Measurements from ENCODE around the gene CCNY.
"Not testable (repeated sequence)": the region's sequence is repeated elsewhere in the genome, so short reads cannot be mapped to it uniquely, and the experiment has no call there.

CCNY gene

DNA sequence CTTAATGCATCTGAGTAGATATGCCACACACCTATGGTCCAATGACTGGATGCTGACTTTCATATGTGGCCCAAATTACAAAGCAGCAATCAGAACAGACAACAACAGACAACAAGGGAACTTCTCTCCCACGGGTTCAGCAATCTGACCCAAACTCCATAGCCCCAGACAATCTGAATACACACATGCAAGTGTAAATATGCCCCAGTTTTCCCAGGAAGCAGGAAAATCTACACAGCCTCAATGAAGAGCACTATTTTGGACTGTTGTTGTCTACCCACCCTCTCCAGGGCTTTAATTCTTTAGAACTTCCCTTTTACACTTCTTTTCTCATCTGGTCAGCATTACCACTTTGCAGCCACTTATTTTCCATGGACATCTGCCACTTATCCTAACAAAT is 2.0 kb upstream of the CCNY start:
- no peak for DNase-seq (ENCODE audit: low spot score)

DNA sequence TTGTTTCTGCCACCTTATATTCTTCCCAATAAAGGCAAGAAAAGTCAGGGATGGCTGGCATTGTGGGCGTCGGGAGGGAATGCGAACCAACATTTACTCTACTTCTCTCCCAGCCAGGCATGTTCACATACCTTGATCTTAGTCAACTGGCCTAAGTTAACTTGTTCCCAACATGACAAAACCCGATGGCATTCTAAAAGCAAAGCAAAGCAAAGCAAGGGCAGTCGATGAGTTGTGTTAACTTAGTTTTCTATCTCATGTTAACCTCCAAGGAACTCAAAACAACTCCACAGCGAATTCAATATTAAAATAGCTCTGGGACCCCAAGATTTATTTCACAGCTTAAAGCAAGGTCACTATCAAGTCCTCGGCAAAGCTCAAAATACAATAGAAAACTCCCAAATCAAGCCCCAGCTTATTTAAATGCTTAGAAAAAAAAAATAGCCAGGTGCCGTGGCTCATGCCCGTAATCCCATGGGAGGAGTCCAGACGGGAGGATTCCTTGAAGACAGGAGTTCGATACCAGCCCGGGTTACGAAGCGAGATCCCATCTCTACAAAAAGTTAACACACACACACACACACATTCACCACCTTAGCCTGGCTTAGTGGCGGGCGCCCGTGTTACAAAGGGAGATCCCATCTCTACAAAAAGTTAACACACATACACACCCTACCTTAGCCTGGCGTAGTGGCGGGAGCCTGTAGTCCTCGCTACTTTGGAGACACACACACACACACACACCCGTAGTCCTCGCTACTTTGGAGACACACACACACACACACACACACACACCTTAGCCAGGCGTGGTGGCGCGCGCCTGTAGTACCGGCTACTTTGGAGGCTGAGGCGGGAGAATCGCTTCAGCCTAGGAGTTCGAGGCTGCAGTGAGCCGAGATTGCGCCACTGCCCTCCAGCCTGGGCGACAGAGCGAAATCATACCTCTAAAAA is 901 bp upstream of the CCNY start:
- no peak for DNase-seq (ENCODE audit: low spot score)

DNA sequence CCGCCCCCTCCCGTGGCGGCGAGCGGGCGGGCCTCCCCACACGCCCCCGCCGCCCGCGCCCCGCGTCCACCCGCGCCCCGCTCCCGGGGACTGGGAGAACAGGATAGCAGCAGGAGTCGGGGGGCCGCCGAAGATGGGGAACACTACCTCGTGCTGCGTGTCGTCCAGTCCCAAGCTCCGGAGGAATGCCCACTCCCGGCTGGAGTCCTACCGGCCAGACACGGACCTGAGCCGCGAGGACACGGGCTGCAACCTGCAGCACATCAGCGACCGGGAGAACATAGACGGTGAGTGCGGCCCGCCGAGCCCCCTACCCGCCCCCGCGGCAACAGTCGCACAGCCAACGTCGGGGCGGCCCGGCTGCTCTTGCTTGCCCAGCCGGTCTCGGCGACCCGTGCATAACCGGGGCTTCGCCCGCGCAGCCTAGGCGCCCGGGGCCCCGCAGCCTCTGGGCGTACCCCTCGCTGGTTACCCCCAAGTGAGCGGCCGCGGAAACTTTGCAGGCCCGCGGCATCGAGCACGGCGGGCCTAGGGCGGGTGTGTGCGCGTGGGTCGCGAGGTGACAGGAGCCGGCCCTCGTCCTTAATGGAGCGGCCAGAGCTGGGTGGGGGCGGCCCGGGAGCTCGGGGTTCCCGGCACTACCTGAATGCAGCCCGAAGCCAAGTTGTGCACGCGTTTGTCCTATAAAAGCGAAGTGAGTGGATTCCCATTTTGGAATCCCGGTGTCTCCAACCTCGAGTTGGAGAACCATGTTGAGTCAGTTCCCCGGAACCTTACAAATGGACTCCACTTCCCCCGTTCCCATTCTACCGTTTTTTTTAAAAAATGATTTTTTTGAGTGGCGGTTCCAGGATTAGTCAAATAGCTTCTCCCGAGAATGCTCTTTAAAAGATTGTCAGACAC is 863 bp downstream of the CCNY start:
- peak; percentile 72 for DNase-seq (ENCODE audit: low spot score)

DNA sequence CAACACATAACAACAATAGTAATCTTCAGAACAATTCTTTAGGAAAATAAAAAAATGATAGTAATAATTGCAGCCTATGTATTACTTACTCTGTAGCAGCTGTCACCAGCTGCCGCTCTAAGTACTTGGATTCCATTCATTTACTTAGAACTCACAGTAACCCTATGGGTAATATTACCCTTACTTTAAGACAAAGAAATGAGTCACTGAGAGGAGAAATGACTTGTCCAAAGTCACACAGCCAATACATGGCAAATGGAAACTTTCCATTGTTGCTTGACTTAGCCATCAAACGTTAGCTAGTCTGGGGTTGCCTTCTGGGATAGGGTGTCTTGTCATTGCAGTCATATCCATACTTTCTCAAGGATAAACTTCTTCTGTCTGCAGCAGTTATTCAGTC is 3.6 kb downstream of the CCNY start:
- no peak for DNase-seq (ENCODE audit: low spot score)

DNA sequence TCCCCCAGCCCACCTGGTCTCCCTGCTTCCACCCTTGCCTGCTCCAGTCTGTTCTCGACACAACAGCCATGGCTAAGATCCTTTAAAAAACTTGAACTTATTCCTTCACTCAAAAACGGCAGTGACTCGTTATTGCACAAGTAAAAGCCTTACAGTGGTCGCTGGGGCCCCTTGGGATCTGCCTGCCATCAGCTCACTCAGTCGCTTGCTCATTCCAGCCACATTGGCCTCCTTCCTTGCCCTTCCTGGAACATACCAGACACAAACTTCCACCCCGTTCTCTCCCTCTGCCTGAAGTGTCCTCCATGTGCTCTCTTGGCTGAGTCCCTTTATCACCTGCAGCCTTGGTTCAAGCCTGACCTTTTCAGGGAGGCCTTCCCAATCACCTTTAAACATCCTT is 4.7 kb downstream of the CCNY start:
- DNase-seq (ENCODE audit: low spot score), result no peak

DNA sequence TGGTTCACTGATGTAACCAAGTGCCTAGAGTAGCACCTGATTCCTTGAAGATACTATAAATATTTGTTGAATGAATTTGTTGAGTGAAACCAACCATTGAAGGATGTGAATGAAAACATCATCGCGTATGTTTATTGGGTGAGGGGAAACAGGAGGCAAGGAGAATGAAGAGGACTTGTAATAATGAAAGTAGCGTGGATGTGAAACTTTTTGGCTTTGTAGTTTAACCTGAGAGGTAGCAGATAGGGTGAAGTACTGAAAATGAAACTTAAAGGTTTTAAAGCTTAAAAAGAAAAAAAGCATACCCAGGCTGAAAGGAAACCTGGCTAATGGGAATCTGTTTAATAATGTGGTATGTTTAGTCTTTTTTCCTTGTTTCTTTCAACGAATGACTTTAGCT is 5.2 kb downstream of the CCNY start:
- no peak for DNase-seq (ENCODE audit: low spot score)

DNA sequence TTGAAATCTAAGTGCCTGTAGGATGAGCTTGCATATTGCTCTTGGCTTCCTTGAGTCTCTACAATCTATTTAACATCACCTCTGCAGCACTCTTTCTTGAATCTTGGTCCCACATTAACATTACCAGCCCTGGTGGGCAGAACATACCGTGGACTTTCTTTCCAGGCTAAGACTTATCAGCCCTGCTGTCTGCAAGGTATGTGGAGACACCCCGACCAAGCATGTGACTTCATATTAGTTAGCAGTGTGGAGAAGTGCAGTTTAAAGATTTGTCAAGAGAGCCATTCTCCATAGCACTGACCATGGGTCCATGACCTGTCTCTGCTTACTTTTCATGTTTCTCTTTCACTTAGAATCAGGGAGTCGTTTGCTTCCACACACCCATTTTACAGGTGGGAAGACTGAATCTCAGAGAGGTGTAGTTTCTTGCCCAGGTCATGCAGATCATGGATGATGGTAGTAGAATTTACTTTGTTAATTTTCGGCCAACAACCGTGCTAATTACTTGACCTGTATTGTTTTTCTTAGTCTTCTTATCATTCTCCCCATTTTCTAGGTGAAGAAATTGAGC is 6.0 kb downstream of the CCNY start:
- no peak for DNase-seq (ENCODE audit: low spot score)

DNA sequence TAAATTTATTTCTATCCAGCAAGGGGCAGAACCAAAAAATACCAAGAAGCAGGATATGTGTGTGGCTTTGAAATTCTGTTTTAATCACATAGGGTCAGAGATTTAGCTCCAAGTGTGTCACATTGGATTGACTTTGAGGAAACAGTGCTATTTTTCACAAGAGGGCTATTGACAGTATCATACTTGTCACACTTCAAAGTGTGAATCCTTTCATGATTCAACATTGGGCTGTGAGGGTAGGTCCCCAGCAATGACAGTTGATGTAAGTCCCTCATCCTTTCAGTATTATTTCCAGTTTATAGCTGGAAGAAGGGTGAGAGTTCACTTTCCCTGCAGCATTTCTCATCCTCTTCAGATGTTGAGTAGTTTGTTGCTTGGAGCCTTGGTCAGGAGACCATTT is 7.4 kb downstream of the CCNY start:
- no peak for DNase-seq (ENCODE audit: low spot score)

DNA sequence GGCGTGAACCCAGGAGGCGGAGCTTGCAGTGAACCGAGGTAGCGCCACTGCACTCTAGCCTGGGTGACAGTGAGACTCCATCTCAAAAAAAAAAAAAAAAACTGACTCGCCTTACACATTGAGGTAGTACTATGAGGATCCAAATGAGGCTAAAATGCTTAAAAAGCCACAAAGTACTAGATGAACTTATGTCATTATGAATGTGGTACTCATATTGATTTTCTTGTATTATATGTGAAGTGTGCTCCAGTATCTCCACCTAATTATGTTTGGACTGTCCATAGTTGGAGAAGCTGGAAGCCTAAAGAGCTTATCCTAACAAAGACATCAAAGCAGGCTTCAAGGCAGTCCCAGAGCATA is 9.1 kb downstream of the CCNY start:
- no peak for DNase-seq (ENCODE audit: low spot score)

DNA sequence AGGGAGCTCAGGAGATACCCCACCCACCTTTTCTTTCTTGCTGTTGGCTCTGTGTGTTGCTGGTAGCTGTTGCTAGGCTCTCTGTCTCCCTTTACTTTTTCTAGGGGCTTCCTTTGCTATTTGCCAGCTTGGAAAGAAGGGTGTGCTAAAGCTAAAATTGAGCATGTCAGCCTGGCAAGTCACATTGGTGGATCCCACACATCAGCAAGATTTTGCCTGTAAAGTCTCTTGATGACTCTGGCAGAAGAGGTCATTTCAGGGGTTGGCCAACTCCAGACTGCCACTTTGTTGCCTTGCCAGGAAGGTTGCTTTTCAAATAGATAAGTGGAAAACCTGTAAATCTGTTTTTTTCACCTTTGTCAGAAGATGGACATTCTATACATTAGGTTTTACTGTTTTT is 9.9 kb downstream of the CCNY start:
- no peak for DNase-seq (ENCODE audit: low spot score)

DNA sequence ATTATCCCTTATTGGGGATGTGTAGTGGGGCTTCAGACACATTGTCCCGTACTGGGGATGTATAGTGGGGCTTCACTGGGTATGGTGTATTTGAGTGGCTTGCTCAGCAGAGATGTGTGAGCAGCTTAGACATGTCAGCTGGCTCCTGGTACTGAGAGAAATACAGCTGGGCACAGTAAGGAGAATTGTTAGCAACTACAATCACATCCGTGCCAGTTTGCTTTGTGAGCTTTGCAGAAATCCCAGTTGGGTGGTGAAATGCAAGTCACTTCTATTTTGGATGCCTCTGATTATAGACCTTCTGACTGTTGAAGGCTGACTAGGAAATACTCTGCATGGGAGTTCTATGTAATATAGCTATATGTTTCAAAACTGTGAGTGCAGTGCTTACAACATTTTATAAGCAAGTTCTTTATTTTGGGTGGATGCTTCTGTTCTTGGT is 10.8 kb downstream of the CCNY start:
- DNase-seq (ENCODE audit: low spot score), result no peak

DNA sequence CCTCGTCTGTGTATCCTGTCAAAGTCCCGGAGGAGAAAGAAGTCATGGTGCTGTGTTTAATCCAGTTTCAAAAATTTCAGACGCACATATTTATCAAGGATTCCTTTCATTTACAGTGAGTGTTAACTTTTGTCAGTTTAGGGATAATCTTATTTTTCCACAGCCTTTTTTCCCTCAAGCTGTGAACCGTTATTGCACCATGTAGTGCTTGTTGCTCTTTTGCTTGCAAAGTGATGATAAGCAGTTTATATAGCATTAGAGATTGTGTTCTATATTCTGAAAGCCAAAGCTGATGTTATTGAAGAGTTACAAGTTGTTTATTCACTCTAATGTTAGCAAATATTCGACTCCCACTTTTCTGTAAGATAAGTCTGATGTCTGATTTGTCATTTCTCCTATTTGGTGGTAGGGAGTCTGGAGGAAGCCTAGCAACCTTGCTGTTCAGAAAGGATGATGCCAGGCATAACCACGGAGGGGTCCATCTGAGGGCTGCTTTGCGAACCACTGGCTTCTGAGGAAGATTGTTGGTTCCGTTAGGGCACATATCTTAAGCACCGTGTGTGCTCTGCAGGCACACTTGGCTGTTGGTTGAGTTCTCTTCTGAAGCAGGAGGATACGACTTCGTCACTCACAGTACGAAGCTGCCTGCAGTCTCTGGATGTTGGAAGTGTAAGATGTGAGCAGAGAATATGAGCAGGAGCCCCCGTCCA is 11.7 kb downstream of the CCNY start:
- no peak for DNase-seq (ENCODE audit: low spot score)

DNA sequence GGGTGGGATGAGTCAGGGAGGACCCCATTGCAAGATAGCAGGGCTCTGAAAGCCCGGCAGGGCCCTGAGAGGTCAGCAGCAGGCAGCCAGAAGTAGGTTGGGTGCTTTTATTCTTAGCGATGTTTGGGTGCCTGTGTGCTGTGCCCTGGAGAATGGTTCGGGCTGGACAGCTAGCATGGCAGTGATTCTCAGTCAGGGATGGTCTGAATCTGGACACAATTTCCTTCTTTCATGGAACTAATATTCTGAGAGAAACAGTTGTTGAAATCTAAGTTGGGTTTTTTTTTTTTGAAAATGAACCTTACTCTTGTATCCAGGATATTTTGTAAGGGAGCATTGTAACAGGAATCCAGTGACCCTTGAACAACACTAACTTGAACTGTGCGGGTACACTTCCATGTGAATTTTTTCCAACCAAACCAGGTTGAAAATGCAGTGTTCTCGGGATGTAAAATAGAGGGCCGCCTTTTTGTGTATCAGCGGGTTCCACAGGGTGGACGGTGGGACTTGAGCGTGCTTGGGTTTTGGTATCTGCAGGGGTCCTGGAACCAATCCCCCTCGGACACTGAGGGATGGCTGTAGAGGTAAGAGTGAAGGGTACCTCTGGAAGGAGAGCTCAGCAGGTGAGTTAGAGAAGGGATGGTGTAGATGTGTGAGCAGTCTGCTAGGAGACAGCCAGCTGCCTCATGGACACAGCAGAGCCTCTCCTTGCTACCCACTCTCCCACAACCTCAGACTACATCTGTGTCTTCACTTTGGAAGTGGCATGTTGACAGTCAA is 12.5 kb downstream of the CCNY start:
- DNase-seq (ENCODE audit: low spot score), result no peak

DNA sequence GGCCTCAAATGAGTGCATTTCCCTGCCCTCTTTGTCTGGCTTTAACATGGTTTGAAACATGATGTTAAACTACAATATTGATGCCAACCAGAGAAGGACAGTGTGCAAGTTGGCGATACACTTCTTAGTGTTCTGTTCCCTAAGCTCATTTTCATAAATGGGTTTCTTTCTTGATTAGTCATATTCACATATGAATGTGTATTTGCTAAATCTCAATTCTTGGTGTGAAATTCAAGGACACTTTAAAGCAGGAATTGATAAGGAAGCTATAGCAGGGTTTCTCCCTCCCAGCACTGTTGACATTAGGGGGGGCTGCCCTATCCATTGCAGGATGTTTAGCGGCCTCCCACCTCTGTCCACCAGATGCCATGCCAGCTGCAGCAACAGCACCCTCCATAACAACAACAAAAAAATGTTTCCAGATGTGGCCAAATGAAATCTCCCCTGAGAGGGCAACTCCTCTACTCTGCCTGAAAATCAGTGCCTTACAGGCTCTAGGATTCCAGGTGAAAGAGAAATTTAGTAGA is 13.1 kb downstream of the CCNY start:
- DNase-seq (ENCODE audit: low spot score), result no peak

DNA sequence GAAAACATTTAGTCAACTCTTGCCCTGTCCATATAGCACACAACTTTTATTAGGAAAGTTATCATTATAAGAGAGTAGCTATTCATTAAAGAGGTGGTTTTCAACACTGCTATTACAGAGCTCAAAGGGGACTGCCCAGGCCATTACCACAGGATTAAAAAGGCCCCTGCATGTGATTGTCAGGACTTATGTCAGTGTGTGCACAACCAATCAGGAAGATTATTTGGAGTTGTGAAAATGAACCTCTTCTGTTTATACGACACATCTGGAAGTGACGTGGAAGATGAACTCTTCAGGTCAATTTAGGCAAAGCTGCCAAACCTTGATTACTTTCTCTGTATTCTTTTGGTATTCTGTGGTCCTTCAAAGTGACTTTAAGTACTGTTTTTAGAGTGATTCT is 14.7 kb downstream of the CCNY start:
- no peak for DNase-seq (ENCODE audit: low spot score)

DNA sequence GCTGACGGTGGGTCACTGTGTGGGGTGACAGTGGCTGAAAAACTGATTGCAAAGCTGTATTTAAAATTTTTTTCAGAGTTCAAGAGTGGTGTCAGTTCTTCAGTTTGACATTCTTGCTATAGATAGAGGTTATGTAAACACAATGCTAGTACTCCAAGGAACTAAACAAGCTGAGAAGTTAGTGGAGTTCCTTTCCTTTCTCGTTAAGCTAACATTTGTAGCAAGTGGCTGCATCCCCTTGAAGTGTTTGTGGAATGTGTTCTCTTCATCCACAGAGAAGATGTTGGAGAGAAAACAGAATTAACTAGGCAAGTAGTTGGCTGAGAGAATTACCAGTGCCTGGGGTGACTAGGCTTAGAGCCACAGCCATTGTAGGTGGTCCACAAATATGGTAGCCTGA is 15.8 kb downstream of the CCNY start:
- no peak for DNase-seq (ENCODE audit: low spot score)

DNA sequence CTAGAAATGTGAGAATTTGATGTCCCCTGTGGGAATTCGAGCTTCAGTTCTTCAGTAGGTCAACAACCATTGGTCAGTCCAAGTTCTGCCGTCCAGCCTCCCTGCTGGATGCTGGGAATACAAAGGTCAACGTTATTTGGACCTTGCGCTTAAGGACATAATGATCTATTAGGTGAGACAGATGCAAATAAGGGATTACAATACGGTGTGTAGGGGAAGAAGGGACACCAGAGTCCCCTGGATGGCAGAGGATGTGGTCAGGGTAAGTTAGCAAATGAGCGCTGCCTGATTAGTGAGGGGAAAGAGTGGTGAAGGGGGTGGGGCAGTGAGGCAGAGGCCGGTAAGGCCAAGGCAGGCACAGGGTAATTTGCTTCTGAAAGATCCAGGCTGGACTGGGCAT is 16.2 kb downstream of the CCNY start:
- DNase-seq (ENCODE audit: low spot score), result no peak

DNA sequence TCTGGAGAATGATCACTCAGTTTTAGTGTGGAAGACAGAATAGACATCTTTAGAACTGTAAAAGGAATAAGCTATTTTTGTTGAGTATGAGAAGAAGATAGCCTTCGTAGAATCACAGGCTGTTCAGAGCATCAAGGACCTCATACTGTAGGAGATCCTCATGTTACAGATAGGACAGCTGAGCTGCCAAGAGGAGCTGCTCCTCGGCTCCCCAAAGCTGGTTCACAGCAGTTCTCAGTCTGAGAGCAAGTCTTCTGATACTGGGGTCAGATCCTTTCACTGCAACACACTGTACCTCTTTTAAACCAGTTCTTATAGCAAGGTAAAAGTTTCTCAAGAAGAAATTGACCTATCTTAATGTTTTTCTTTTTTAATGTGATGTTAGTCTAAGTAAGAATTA is 17.1 kb downstream of the CCNY start:
- DNase-seq (ENCODE audit: low spot score), result no peak

DNA sequence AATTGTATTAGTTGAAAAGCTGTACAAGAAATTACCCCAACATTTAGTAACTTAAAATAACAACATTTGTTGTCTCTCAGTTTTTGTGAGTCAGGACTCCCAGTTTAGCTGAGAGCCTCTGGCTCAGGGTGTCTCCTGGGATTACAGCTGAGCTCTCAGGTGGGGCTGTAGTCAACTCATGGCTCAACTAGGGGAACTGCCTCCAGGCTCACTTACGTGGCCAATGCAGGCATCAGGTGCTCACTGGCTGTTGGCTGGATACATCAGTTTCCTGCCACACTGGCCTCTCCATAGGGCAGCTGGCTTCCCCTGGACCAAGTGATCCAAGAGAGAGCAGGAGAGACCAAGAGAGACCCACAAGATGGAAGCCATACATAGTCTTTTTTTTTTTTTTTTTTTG is 17.5 kb downstream of the CCNY start:
- no peak for DNase-seq (ENCODE audit: low spot score)

DNA sequence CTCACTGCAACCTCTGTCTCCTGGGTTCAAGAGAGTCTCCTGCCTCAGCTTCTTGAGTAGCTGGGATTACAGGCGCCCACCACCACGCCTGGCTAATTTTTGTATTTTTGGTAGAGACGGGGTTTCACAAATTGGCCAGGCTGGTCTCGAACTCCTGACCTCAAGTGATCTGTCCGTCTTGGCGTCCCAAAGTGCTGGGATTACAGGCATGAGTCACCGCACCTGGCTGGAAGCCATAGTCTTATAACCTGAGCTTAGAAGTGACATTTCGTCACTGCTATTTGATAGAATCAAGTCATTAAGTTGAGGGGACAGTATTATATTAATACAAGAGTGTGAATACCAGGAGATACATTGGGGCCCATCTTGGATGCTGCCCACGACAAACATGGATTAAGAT is 17.9 kb downstream of the CCNY start:
- not testable (repeated sequence) for DNase-seq (ENCODE audit: low spot score)

All from D341Med (cell line).